IPS-18a (cell line): ENCODE results near the gene DST.

Experiments
- H3K27ac ChIP-seq: one replicate; pipeline ENCODE4 v1.5.1; 2013; ENCODE audit warnings: low read length
- H3K27me3 ChIP-seq: one replicate; pipeline ENCODE4 v1.6.1; 2013; ENCODE audit warnings: mild to moderate bottlenecking, low read length; ENCODE audit not compliant: control insufficient read depth, insufficient read depth
- H3K36me3 ChIP-seq: one replicate; pipeline ENCODE4 v1.6.1; 2013; ENCODE audit warnings: low read depth, low read length; ENCODE audit not compliant: control insufficient read depth
- H3K4me1 ChIP-seq: one replicate; pipeline ENCODE4 v1.6.1; 2013; ENCODE audit warnings: low read depth, low read length; ENCODE audit not compliant: control insufficient read depth
- H3K4me3 ChIP-seq: one replicate; pipeline ENCODE4 v1.5.1; 2013; ENCODE audit warnings: low read length
- H3K9ac ChIP-seq: one replicate; pipeline ENCODE4 v1.6.1; 2013; ENCODE audit warnings: mild to moderate bottlenecking, low read length, moderate library complexity
- H3K9me3 ChIP-seq: one replicate; pipeline ENCODE4 v1.6.1; 2013; ENCODE audit warnings: low read depth, low read length; ENCODE audit not compliant: control insufficient read depth

Gene DST

DNA sequence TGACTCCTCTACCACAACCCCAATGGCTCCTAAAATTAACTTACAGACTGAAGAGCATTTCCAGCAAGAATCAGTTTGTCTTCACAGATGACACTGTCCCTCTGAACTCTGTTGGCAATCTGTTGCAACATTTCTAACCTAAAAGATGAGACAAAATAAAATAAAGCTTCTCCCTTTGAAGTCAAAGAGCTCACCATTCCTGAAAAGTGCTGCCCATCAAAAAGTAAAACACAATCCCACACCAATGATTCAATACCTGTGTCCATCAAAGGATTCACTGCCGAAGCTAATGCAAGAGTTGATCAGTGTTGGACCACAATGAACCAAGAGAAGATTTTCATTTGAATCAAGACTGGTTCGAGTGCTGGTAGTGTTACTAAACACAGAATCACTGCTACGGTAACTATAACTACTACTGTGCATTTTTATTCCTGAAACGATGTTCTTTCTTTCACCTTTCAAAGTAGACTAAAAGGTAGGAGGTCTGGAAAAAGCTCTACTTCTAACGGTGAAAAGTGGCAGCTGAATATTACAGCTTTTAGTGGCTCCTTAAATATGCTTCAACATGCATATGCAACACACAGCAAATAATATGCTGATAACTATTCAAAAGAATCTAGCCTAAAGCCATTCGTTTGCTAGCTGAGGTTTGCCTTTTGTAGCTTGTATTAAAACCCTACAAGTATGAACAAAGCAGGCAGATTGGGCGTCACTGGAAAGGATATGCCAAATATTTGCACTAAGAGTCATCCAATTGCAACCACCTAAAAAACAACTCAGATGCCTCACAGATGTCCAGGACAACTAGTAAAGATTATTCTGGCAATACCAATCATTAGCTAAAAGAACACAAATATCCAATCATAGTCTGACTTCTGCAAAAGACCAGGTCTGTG lies at the start of gene DST:
Gene DST, minus strand, starts transcription at position 524 of the 896 bp plus-strand sequence.
- Histone ChIP-seq H3K9me3 (no peaks in the 10 kb centered on the region), H3K36me3 (peaks cover 51% of the 10 kb centered on the region), H3K4me1 (no peaks in the 10 kb centered on the region), H3K4me3 (no peak within 1 kb of the TSS), H3K27me3 (no peaks in the 10 kb centered on the region), H3K9ac (no peak within 1 kb of the TSS), H3K27ac (no peak within 1 kb of the TSS)

DNA sequence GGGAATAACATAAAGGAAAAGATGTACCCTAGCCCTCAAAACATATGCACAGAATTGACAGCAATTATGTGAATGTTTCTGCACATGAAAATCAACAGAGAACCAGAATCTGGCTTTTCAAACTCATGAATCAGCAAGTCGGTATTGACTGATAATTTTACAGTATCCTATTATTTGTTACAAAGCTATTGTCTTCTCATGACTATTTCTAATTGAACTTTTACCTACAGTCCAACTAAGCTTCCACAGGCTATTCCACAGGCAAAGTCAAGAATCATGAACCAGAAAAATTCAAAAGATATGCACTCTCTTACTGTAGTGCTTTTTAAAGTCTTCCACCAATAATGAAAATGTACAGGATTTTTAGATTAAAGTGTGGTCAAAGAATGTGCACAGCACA lies 49.1 kb upstream of the DST start:
- Histone ChIP-seq H3K4me1 (peaks cover 4% of the 10 kb centered on the region), H3K36me3 (no peaks in the 10 kb centered on the region), H3K4me3 (no peak overlapping the region), H3K9me3 (no peaks in the 10 kb centered on the region), H3K27me3 (no peaks in the 10 kb centered on the region), H3K27ac (no peak overlapping the region), H3K9ac (no peak overlapping the region)

DNA sequence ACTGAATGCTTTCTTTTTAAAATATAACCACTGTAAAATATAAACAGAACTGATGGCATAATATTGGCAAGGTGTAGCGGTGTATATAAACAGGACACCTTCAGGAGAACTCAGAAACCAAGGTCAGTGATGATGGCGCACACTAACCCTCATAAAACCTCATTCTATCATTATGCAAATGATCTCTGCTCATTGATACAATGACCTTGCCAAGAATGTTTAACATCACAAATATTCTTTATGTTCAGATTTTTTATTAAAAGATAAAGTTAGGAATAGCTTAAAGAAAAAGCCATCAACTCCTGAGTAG lies 48.6 kb upstream of the DST start:
- Histone ChIP-seq H3K4me1 (peaks cover 4% of the 10 kb centered on the region), H3K27ac (no peak overlapping the region), H3K9me3 (no peaks in the 10 kb centered on the region), H3K4me3 (no peak overlapping the region), H3K9ac (no peak overlapping the region), H3K36me3 (no peaks in the 10 kb centered on the region), H3K27me3 (no peaks in the 10 kb centered on the region)

DNA sequence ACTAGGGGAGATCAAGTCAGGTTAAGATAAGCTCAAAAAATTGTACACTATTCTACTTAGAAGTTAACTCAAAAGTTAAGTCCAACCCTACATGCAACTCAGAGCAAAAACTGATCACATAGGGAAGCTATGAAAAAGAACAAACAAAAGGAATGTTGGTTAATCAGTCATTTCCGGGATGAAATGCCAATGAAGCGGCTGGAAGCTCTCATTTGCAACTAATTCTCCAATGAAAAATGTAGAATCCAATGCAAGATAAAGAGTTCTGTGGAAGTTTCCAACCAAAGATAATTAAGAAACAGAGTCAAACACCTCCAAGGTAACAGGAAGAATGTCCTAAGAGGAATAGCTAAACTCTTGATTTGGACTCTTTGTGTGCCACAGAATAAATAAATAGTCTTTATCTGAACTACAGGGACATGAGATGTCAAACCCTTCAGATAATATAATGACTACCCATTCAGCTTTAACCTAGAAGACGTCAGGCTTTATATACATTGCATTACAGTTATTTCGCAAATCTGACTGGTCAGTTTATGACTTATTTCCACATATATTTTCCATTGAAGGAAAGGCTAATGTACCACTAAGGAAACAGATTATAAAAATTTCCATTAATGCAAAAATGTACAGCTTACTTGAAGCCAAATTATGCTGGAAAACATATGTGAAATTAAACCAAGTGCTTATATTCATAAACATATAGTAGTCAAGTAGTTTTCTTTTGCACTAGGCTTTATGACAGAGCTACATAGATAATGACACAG lies 48.0 kb upstream of the DST start:
- H3K9ac ChIP-seq, result no peak overlapping the region
- H3K4me1 ChIP-seq, result peaks cover 4% of the 10 kb centered on the region
- H3K36me3 ChIP-seq, result no peaks in the 10 kb centered on the region
- no peaks in the 10 kb centered on the region for H3K9me3 ChIP-seq
- H3K27ac ChIP-seq, result no peak overlapping the region
- no peak overlapping the region for H3K4me3 ChIP-seq
- no peaks in the 10 kb centered on the region for H3K27me3 ChIP-seq

DNA sequence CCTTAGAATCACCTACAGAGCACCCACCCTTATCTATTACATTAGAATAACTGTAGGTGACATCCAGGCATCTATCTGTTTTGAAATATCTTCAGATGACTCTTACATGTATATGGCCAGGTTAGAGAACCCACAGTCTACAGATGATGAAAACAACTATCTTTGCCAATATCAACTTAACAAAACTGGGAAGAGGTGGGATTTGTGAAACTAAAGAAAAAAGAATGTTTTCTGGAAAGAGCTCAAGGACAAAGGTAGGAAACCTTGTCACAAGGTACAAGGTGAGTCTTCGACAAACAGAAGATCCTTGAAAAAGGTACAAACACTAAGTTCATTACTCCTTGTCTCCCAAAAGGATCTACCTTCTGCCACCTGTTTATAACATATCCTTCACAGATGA lies 47.0 kb upstream of the DST start:
- Histone ChIP-seq H3K9me3 (no peaks in the 10 kb centered on the region), H3K27me3 (no peaks in the 10 kb centered on the region), H3K27ac (no peak overlapping the region), H3K36me3 (no peaks in the 10 kb centered on the region), H3K4me1 (peaks cover 4% of the 10 kb centered on the region), H3K4me3 (no peak overlapping the region), H3K9ac (no peak overlapping the region)

DNA sequence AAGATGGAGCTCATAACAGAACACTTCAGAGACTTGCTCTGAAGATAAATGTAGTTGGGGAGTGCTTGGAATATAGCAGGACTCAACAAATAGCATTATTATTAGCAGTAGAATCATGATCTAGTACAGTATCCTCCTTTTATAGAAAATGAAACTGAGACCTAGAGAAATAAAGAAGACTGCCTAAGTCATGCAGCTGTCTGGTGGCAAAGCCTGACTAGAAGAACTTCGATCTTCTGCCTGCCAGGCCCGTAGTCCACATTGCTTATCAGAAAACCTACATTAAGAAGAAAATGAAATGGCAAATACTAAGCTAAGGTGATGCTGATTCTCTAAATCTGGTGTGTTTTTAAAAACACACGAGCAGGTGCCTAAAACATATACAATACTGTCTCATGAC lies 46.4 kb upstream of the DST start:
- peaks cover 4% of the 10 kb centered on the region for H3K4me1 ChIP-seq
- no peak overlapping the region for H3K27ac ChIP-seq
- H3K36me3 ChIP-seq, result no peaks in the 10 kb centered on the region
- no peaks in the 10 kb centered on the region for H3K27me3 ChIP-seq
- no peaks in the 10 kb centered on the region for H3K9me3 ChIP-seq
- no peak overlapping the region for H3K4me3 ChIP-seq
- H3K9ac ChIP-seq, result no peak overlapping the region

DNA sequence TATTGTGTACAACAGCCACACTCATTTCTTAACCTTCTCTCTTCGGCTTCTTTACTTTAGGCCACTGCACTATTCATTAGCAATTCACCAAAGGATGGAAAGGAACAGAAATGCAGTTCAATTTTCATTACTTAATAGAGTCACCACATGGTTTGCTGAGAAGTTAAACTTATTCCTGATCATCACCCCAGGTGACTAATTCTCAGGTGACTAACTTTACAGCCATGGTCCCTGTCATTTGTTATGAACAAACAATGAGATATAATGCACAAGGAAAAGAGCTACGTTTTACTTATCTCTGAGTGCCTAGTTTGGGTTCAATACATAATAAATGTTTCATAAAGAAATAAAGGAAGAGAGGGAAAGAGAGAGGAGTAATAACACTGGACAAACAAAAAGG lies 45.8 kb upstream of the DST start:
- no peak overlapping the region for H3K9ac ChIP-seq
- no peak overlapping the region for H3K4me3 ChIP-seq
- H3K9me3 ChIP-seq, result no peaks in the 10 kb centered on the region
- H3K36me3 ChIP-seq, result no peaks in the 10 kb centered on the region
- no peak overlapping the region for H3K27ac ChIP-seq
- no peaks in the 10 kb centered on the region for H3K27me3 ChIP-seq
- peaks cover 4% of the 10 kb centered on the region for H3K4me1 ChIP-seq

DNA sequence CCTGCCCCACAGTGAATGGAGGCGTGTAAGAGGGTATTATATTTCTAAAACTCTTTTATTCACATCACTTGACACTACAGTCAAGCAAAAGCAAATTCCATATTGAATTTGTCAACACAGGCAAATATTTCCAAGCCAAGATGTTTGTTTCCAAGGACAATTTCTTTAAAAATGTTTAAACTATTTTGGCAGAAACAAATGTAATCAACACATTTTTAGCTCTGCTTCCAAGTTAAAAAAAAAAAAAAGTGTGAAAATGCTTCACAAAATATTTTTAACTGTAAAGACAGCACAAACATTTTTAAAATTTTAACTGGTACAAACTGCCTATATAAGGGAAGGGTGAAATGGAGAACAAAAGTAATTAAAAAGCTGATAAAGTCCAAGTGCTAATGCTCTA lies 44.9 kb upstream of the DST start:
- Histone ChIP-seq H3K4me3 (no peak overlapping the region), H3K36me3 (no peaks in the 10 kb centered on the region), H3K9ac (no peak overlapping the region), H3K27ac (no peak overlapping the region), H3K4me1 (peaks cover 4% of the 10 kb centered on the region), H3K9me3 (no peaks in the 10 kb centered on the region), H3K27me3 (no peaks in the 10 kb centered on the region)

DNA sequence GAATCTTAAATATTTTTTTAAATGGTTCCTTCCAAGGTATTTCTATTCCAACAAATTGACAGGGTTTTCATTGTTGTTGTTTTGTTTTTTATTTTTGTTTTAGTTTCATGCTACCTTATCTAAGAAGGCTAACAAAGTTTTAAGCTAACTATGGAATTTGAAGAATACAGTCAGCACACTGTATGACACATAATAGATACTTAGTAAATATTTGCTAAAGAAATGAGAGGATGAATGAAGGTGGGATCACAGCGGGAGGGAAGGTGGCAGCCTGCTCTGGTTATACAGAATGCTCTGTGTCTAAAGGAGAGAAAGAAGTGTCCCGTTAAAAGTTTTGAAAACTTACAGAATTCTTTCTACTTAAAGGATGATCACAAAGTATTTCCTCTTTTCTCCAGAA lies 43.7 kb upstream of the DST start:
- H3K9me3 ChIP-seq, result no peaks in the 10 kb centered on the region
- no peak overlapping the region for H3K4me3 ChIP-seq
- H3K27ac ChIP-seq, result no peak overlapping the region
- no peaks in the 10 kb centered on the region for H3K27me3 ChIP-seq
- H3K9ac ChIP-seq, result no peak overlapping the region
- no peaks in the 10 kb centered on the region for H3K36me3 ChIP-seq
- H3K4me1 ChIP-seq, result peaks cover 4% of the 10 kb centered on the region

DNA sequence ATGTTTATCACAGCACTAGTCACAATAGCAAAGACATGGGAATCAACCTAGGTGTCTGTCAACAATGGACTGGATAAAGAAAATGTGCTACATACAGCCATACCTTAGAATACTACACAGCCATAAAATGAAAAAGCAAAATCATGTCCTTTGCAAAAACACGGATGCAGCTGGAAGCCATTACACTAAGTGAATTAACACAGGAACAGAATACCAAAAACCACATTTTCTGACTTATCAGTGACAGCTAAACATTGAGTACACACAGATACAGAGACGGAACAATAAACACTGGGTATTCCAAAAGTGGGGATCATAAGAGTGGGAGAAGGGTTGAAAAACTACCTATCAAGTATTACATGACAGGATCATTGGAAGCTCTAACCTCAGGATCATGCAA lies 43.3 kb upstream of the DST start:
- H3K9ac ChIP-seq, result no peak overlapping the region
- peaks cover 4% of the 10 kb centered on the region for H3K4me1 ChIP-seq
- H3K9me3 ChIP-seq, result no peaks in the 10 kb centered on the region
- no peaks in the 10 kb centered on the region for H3K27me3 ChIP-seq
- H3K4me3 ChIP-seq, result no peak overlapping the region
- no peak overlapping the region for H3K27ac ChIP-seq
- no peaks in the 10 kb centered on the region for H3K36me3 ChIP-seq

DNA sequence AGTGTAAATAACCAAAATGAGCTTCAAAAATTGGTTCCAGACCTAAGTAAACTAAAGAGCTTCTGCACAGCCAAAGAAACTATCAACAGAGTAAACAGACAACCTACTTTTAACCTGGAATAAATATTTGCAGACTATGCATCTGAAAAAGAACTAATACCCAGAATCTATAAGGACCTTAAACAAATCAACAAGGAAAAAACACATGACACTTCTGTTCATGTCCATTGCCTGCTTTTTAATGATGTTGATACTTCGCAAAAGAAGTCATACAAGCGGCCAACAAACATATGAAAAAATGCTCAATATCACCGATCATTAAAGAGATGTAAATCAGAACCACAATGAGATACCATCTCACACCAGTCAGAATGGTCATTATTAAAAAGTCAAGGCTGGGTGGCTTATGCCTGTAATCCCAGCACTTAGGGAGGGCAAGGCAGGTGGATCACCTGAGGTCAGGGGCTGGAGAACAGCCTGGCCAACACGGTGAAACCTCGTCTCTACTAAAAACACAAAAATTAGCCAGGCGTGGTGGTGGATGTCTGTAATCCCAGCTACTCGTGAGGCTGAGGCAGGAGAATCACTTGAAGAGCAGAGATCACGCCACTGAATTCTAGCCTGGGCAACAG lies 42.5 kb upstream of the DST start:
- no peak overlapping the region for H3K27ac ChIP-seq
- H3K9ac ChIP-seq, result no peak overlapping the region
- no peaks in the 10 kb centered on the region for H3K27me3 ChIP-seq
- no peaks in the 10 kb centered on the region for H3K9me3 ChIP-seq
- no peaks in the 10 kb centered on the region for H3K4me1 ChIP-seq
- H3K36me3 ChIP-seq, result no peaks in the 10 kb centered on the region
- no peak overlapping the region for H3K4me3 ChIP-seq
